ENCODE data around the gene EGFL6. TPM values are rescaled to one million over a fixed set of nuclear protein-coding genes. Genes with fewer than 3 reads are reported as not detected.
A peak's percentile ranks its signal among the peaks of the same experiment; 100 is the strongest.

EGFL6 gene
- total and polyA plus RNA-seq, 2 of the 13 experiments (the other 11 are each of a cell fraction or from before 2014, with no cell fraction given) = not detected

- TF ChIP-seq ARID4A (CRISPR knock-in tag; IDR thresholded peaks at IDR 0.05; ENCODE audit: borderline replicate concordance) = peak; percentile 76; the same call in 1 of the 2 replicates
- no peak for TF ChIP-seq ZNF775 (CRISPR knock-in tag; IDR thresholded peaks at IDR 0.05; ENCODE audit: borderline replicate concordance)
- TF ChIP-seq HOXA5 (CRISPR knock-in tag; IDR thresholded peaks at IDR 0.05) = no peak
- TF ChIP-seq FOXO1 (CRISPR knock-in tag; IDR thresholded peaks at IDR 0.05) = peak; percentile 29; the same call in 1 of the 2 replicates
- TF ChIP-seq ZKSCAN5 (CRISPR knock-in tag; IDR thresholded peaks at IDR 0.05) = no peak
- TF ChIP-seq PAXIP1 (CRISPR knock-in tag; conservative IDR thresholded peaks at IDR 0.05) = no peak
- peak; percentile 79 for TF ChIP-seq ETV5 (CRISPR knock-in tag; IDR thresholded peaks at IDR 0.05; ENCODE audit: borderline replicate concordance)
- TF ChIP-seq ZNF205 (CRISPR knock-in tag; IDR thresholded peaks at IDR 0.05) = no peak
- no peak for TF ChIP-seq ZNF543 (CRISPR knock-in tag; IDR thresholded peaks at IDR 0.05)
- TF ChIP-seq ZNF12 (CRISPR knock-in tag; IDR thresholded peaks at IDR 0.05) = no peak
- TF ChIP-seq RFX5 (IDR thresholded peaks at IDR 0.05; ENCODE audit: low read depth, low read length) = no peak
- TF ChIP-seq SP1 (IDR thresholded peaks at IDR 0.05) = no peak
- TF ChIP-seq SP1 (CRISPR knock-in tag; IDR thresholded peaks at IDR 0.05) = peak; percentile 40; the same call in 1 of the 2 replicates
- TF ChIP-seq GFI1 (CRISPR knock-in tag; IDR thresholded peaks at IDR 0.05; ENCODE audit: borderline replicate concordance) = no peak
- TF ChIP-seq SIX4 (CRISPR knock-in tag; IDR thresholded peaks at IDR 0.05) = no peak
- TF ChIP-seq FOXO4 (CRISPR knock-in tag; conservative IDR thresholded peaks at IDR 0.05) = no peak
- no peak for TF ChIP-seq E2F5 (CRISPR knock-in tag; conservative IDR thresholded peaks at IDR 0.05)
Observed at GRCh38 chrX:13652850-13653693, 83.7 kb downstream of the EGFL6 start, which contains the start of gene TCEANC (continued).
